ENCODE measurements around the gene GAPT.

GRCh38 chr5:58453306-58453705 lies 37.9 kb upstream of the GAPT start:
- TF ChIP-seq CTCF (IDR thresholded peaks at IDR 0.05) (no peak), POLR2A (IDR thresholded peaks at IDR 0.05) (no peak)
